ENCODE data around the gene MYO9B. TPM values are rescaled to one million over a fixed set of nuclear protein-coding genes. Genes with fewer than 3 reads are reported as not detected.
A peak's percentile ranks its signal among the peaks of the same experiment; 100 is the strongest.

MYO9B gene
- total RNA-seq, 1 donor from 2014 or later, result 123 TPM

- TF ChIP-seq EZH2 (IDR thresholded peaks at IDR 0.05; ENCODE audit: insufficient read depth, low read length) (no peak), CTCF (IDR thresholded peaks at IDR 0.05; ENCODE audit: insufficient read depth, low read depth, low read length) (no peak)
- Histone ChIP-seq H3K9me3 (ENCODE audit: insufficient read depth, low read depth, low read length) (no peaks in the 10 kb centered on the region), H3K27ac (ENCODE audit: low read depth, low read length) (no peak overlapping the region), H4K20me1 (ENCODE audit: insufficient read depth, low read length) (no peaks in the 10 kb centered on the region), H3K4me3 (ENCODE audit: insufficient read depth, low read depth, low read length) (no peak overlapping the region), H3K27me3 (ENCODE audit: insufficient read depth, low read length) (no peaks in the 10 kb centered on the region), H3K9ac (ENCODE audit: low read length) (no peak overlapping the region), H2AFZ (ENCODE audit: low read depth, low read length) (no peak overlapping the region), H3K36me3 (ENCODE audit: insufficient read depth, low read length) (peaks cover 9% of the 10 kb centered on the region), H3K4me2 (ENCODE audit: low read length) (no peak overlapping the region), H3K4me1 (ENCODE audit: insufficient read depth, low read length) (peaks cover 9% of the 10 kb centered on the region), H3K79me2 (ENCODE audit: insufficient read depth, low read length) (peaks cover 62% of the 10 kb centered on the region)
- Mint-ChIP-seq H3K4me3 (ENCODE audit: unreplicated experiment) (no peak overlapping the region), H3K27me3 (ENCODE audit: low read depth, unreplicated experiment) (no peaks in the 10 kb centered on the region), H3K9me3 (ENCODE audit: unreplicated experiment) (no peaks in the 10 kb centered on the region), H3K36me3 (ENCODE audit: low read depth, unreplicated experiment) (peaks cover 3% of the 10 kb centered on the region), H3K27ac (ENCODE audit: unreplicated experiment) (no peak overlapping the region), H3K4me1 (ENCODE audit: low read depth, unreplicated experiment) (peaks cover 7% of the 10 kb centered on the region)
- DNase-seq (ENCODE audit: low read depth), result no peak
- no peak for FAIRE-seq
Observed at GRCh38 chr19:17070421-17070820, 5.2 kb upstream of the MYO9B start.

- Histone ChIP-seq H3K9me3 (ENCODE audit: insufficient read depth, low read depth, low read length) (no peaks in the 10 kb centered on the region), H3K4me3 (ENCODE audit: insufficient read depth, low read depth, low read length) (no peak overlapping the region), H2AFZ (ENCODE audit: low read depth, low read length) (no peak overlapping the region), H4K20me1 (ENCODE audit: insufficient read depth, low read length) (peaks cover 1% of the 10 kb centered on the region), H3K4me1 (ENCODE audit: insufficient read depth, low read length) (peaks cover 9% of the 10 kb centered on the region), H3K36me3 (ENCODE audit: insufficient read depth, low read length) (peaks cover 9% of the 10 kb centered on the region), H3K4me2 (ENCODE audit: low read length) (no peak overlapping the region), H3K27me3 (ENCODE audit: insufficient read depth, low read length) (no peaks in the 10 kb centered on the region), H3K79me2 (ENCODE audit: insufficient read depth, low read length) (peaks cover 62% of the 10 kb centered on the region), H3K9ac (ENCODE audit: low read length) (no peak overlapping the region), H3K27ac (ENCODE audit: low read depth, low read length) (no peak overlapping the region)
- no peak overlapping the region for H3K4me3 Mint-ChIP-seq (ENCODE audit: unreplicated experiment)
- H3K36me3 Mint-ChIP-seq (ENCODE audit: low read depth, unreplicated experiment), result peaks cover 3% of the 10 kb centered on the region
- no peak overlapping the region for H3K27ac Mint-ChIP-seq (ENCODE audit: unreplicated experiment)
- H3K4me1 Mint-ChIP-seq (ENCODE audit: low read depth, unreplicated experiment), result peaks cover 7% of the 10 kb centered on the region
- TF ChIP-seq EZH2 (IDR thresholded peaks at IDR 0.05; ENCODE audit: insufficient read depth, low read length) (no peak), CTCF (IDR thresholded peaks at IDR 0.05; ENCODE audit: insufficient read depth, low read depth, low read length) (no peak)
- H3K27me3 Mint-ChIP-seq (ENCODE audit: low read depth, unreplicated experiment), result no peaks in the 10 kb centered on the region
- DNase-seq (ENCODE audit: low read depth) (no peak), FAIRE-seq (no peak)
- no peaks in the 10 kb centered on the region for H3K9me3 Mint-ChIP-seq (ENCODE audit: unreplicated experiment)
Observed at GRCh38 chr19:17070912-17071311, 4.7 kb upstream of the MYO9B start.

- FAIRE-seq, result no peak
- peaks cover 6% of the 10 kb centered on the region for H3K36me3 Mint-ChIP-seq (ENCODE audit: low read depth, unreplicated experiment)
- H3K4me1 Mint-ChIP-seq (ENCODE audit: low read depth, unreplicated experiment), result peaks cover 17% of the 10 kb centered on the region
Observed at GRCh38 chr19:17073869-17074633, 1.5 kb upstream of the MYO9B start.

More at GRCh38 chr19:17073869-17074633, 1.5 kb upstream of the MYO9B start:
- Histone ChIP-seq H3K4me1 (ENCODE audit: insufficient read depth, low read length) (peaks cover 32% of the 10 kb centered on the region), H3K27me3 (ENCODE audit: insufficient read depth, low read length) (no peaks in the 10 kb centered on the region), H3K9me3 (ENCODE audit: insufficient read depth, low read depth, low read length) (no peaks in the 10 kb centered on the region), H3K4me2 (ENCODE audit: low read length) (peak overlapping the region; percentile 93), H3K79me2 (ENCODE audit: insufficient read depth, low read length) (peaks cover 87% of the 10 kb centered on the region), H3K27ac (ENCODE audit: low read depth, low read length) (peak overlapping the region; percentile 93), H3K4me3 (ENCODE audit: insufficient read depth, low read depth, low read length) (peak overlapping the region; percentile 79), H2AFZ (ENCODE audit: low read depth, low read length) (peak overlapping the region; percentile 6), H3K36me3 (ENCODE audit: insufficient read depth, low read length) (peaks cover 13% of the 10 kb centered on the region), H4K20me1 (ENCODE audit: insufficient read depth, low read length) (peaks cover 22% of the 10 kb centered on the region), H3K9ac (ENCODE audit: low read length) (peak overlapping the region; percentile 98)
- H3K27ac Mint-ChIP-seq (ENCODE audit: unreplicated experiment), result peak overlapping the region; percentile 94
- H3K4me3 Mint-ChIP-seq (ENCODE audit: unreplicated experiment), result peak overlapping the region; percentile 94
- DNase-seq (ENCODE audit: low read depth), result no peak
- no peaks in the 10 kb centered on the region for H3K9me3 Mint-ChIP-seq (ENCODE audit: unreplicated experiment)
- TF ChIP-seq CTCF (IDR thresholded peaks at IDR 0.05; ENCODE audit: insufficient read depth, low read depth, low read length) (no peak), EZH2 (IDR thresholded peaks at IDR 0.05; ENCODE audit: insufficient read depth, low read length) (no peak)
- no peaks in the 10 kb centered on the region for H3K27me3 Mint-ChIP-seq (ENCODE audit: low read depth, unreplicated experiment)
